HS-5 (cell line): ENCODE data around the gene STAB1.
A peak's percentile ranks its signal among the peaks of the same experiment; 100 is the strongest.

Source experiments
- DNase-seq: peaks from one replicate; pipeline ENCODE4 v3.0.0-alpha.2; 2012; ENCODE audit warnings: low read depth

Gene STAB1

GRCh38 chr3:52534281-52535183 lies 39.4 kb downstream of the STAB1 start:
- DNase-seq: no peak

- DNase-seq: no peak
Observed at GRCh38 chr3:52535411-52536111, 40.4 kb downstream of the STAB1 start.

- DNase-seq: no peak
Observed at GRCh38 chr3:52536112-52536368, 40.9 kb downstream of the STAB1 start.

- peak; percentile 86 for DNase-seq
Observed at GRCh38 chr3:52536369-52537164, 41.4 kb downstream of the STAB1 start, which contains the start of gene UQCC5. Gene UQCC5, plus strand, starts transcription at chr3:52536605. Its CDS starts 151 bp downstream, at chr3:52536756.

- DNase-seq: no peak
Observed at GRCh38 chr3:52537165-52537620, 42.1 kb downstream of the STAB1 start.

GRCh38 chr3:52537726-52538421 lies 42.7 kb downstream of the STAB1 start:
- DNase-seq: no peak

GRCh38 chr3:52539010-52539653 lies 44.0 kb downstream of the STAB1 start:
- no peak for DNase-seq

GRCh38 chr3:52541050-52541449 lies 45.9 kb downstream of the STAB1 start:
- DNase-seq: no peak

GRCh38 chr3:52544937-52545336 lies 49.8 kb downstream of the STAB1 start:
- DNase-seq: no peak

GRCh38 chr3:52546111-52546901 lies 51.2 kb downstream of the STAB1 start:
- no peak for DNase-seq

- DNase-seq: no peak
Observed at GRCh38 chr3:52547143-52547542, 52.0 kb downstream of the STAB1 start.

- no peak for DNase-seq
Observed at GRCh38 chr3:52551118-52551517, 56.0 kb downstream of the STAB1 start.

GRCh38 chr3:52552089-52552488 lies 57.0 kb downstream of the STAB1 start:
- DNase-seq: no peak

- no peak for DNase-seq
Observed at GRCh38 chr3:52554026-52554755, 59.1 kb downstream of the STAB1 start.

- no peak for DNase-seq
Observed at GRCh38 chr3:52555056-52555455, 59.9 kb downstream of the STAB1 start.

- no peak for DNase-seq
Observed at GRCh38 chr3:52557011-52557960, 62.1 kb downstream of the STAB1 start.

GRCh38 chr3:52558436-52558835 lies 63.3 kb downstream of the STAB1 start:
- no peak for DNase-seq

GRCh38 chr3:52561028-52561747 lies 66.0 kb downstream of the STAB1 start:
- no peak for DNase-seq
